ENCODE results near the gene ROBO3. TPM values are rescaled to one million over a fixed set of nuclear protein-coding genes. Genes with fewer than 3 reads are reported as not detected.

ROBO3 gene
- total and polyA plus RNA-seq, 2 donors (not counting 1 experiment from before 2014, with no cell fraction given), result 1.0 to 7.4 TPM

DNA sequence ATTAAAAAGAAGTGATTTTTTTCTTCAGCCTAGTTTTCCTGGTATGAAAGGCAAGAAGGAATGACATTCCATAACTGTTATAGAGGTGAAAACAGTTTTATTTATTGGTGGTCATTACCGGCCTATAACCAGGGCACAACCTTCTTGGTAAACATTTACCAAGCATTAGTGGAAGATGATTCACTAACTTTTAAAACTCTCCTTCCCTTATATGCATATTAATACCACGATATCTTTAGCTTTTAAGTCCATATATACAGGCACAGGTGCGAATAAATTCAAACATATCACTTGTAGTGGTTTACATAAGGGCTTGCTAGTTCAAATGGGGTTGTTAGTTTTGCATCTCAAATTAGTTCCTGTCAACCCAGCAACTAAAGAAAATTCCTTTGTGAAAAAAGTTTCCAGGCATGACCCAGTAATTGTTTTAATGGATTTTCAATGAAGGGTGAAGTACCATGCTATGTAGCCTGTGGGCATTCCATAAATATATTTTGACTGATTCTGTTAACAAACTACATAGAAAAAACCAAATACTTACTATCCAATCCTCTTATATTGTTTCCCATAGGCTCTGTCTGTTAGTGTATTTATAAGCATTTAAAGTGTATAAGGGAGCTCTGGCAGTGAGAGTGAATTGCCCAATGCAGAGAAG, 30.6 kb upstream of the ROBO3 start:
- Mint-ChIP-seq H3K27me3 (peaks cover 44% of the 10 kb centered on the region), H3K4me3 (no peak overlapping the region), H3K27ac (no peak overlapping the region), H3K4me1 (peaks cover 11% of the 10 kb centered on the region), H3K9me3 (ENCODE audit: insufficient read depth) (no peaks in the 10 kb centered on the region)
- no CpG with 5 or more reads among the region's 3 CpGs for whole genome bisulfite sequencing (ENCODE audit: insufficient coverage)
- TF ChIP-seq EZH2 (IDR thresholded peaks at IDR 0.05; ENCODE audit: borderline replicate concordance, insufficient read depth, low read depth, low read length, poor library complexity, severe bottlenecking), result no peak
- TF ChIP-seq, protein P1, sequence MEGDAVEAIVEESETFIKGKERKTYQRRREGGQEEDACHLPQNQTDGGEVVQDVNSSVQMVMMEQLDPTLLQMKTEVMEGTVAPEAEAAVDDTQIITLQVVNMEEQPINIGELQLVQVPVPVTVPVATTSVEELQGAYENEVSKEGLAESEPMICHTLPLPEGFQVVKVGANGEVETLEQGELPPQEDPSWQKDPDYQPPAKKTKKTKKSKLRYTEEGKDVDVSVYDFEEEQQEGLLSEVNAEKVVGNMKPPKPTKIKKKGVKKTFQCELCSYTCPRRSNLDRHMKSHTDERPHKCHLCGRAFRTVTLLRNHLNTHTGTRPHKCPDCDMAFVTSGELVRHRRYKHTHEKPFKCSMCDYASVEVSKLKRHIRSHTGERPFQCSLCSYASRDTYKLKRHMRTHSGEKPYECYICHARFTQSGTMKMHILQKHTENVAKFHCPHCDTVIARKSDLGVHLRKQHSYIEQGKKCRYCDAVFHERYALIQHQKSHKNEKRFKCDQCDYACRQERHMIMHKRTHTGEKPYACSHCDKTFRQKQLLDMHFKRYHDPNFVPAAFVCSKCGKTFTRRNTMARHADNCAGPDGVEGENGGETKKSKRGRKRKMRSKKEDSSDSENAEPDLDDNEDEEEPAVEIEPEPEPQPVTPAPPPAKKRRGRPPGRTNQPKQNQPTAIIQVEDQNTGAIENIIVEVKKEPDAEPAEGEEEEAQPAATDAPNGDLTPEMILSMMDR (IDR thresholded peaks at IDR 0.05), result no peak
- intact Hi-C loops (cut with micrococcal nuclease), result loop anchor here (5.0 kb wide), 2 partner anchors 43 to 417 kb away; no protein-coding TSS in a partner anchor
- no peak for DNase-seq
- H3K4me2 ChIP-seq (replicated peaks; ENCODE audit: low read depth, low read length, poor library complexity, severe bottlenecking), result no peak overlapping the region
- no peaks in the 10 kb centered on the region for H3K36me3 ChIP-seq (replicated peaks in 1 of 2; ENCODE audit: control extremely low read depth in 1 of 2, control insufficient read depth in 1 of 2, extremely low read depth in 1 of 2, insufficient read depth in 2 of 2, low read length in 1 of 2)
- no peak overlapping the region for H3K4me3 ChIP-seq (ENCODE audit: control extremely low read depth in 1 of 5, extremely low read depth in 1 of 5, insufficient read depth in 1 of 5, low read depth in 2 of 5, low read length in 4 of 5)
- no peaks in the 10 kb centered on the region for H3K79me2 ChIP-seq (ENCODE audit: control insufficient read depth, insufficient read depth, low read length)
- ChIA-PET POLR2A (no interaction called here), CTCF (interaction anchor here (1.0 to 10.0 kb wide), 6 partner anchors 34 to 191 kb away, joined by 3 to 155 read pairs (median 3); partner anchors contain the start of genes MSANTD2, SIAE and SPA17)
- peaks cover 19 to 20% of the 10 kb centered on the region in 2 donors for H3K4me1 ChIP-seq (ENCODE audit: control insufficient read depth in 2 of 2, insufficient read depth in 2 of 2, low read length in 2 of 2)
- H3K9me3 ChIP-seq (ENCODE audit: control extremely low read depth in 1 of 3, control insufficient read depth in 2 of 3, insufficient read depth in 1 of 3, low read length in 2 of 3), result no peaks in the 10 kb centered on the region
- H4K20me1 ChIP-seq (ENCODE audit: control insufficient read depth, insufficient read depth, low read length, poor library complexity, severe bottlenecking), result no peaks in the 10 kb centered on the region
- H3K27ac ChIP-seq (ENCODE audit: low read length in 2 of 2), result no peak overlapping the region
- no peak overlapping the region for H2AFZ ChIP-seq (ENCODE audit: insufficient read depth, low read depth, low read length, poor library complexity, severe bottlenecking)
- H3K27me3 ChIP-seq (replicated peaks in 1 of 4; ENCODE audit: control extremely low read depth in 1 of 4, control insufficient read depth in 3 of 4, insufficient read depth in 4 of 4, low read length in 3 of 4), result peaks cover 0 to 29% (median 20%) of the 10 kb centered on the region in 4 experiments
- ATAC-seq (ENCODE audit: low read depth), result no peak
- H3K9ac ChIP-seq (ENCODE audit: low read length), result no peak overlapping the region

DNA sequence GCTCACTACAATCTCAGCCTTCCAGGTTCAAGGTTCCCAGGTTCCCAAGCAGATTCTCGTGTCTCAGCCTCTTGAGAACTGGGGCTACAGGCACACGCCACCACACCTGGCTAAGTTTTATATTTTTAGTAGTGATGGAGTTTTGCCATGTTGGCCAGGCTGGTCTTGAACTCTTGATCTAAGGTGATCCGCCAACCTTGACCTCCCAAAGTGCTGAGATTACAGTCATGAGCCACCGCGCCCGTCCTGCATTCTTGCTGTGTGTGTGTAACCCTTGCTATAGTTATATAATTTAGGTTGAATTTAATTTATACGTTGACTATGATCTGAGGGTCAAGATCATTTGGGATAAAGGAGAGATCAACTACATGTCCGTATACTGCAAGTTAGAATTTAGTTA, 29.3 kb upstream of the ROBO3 start:
- Histone ChIP-seq H3K9ac (ENCODE audit: low read length) (no peak overlapping the region), H3K27me3 (replicated peaks in 1 of 4; ENCODE audit: control extremely low read depth in 1 of 4, control insufficient read depth in 3 of 4, insufficient read depth in 4 of 4, low read length in 3 of 4) (peaks cover 0 to 39% (median 28%) of the 10 kb centered on the region in 4 experiments), H3K4me2 (replicated peaks; ENCODE audit: low read depth, low read length, poor library complexity, severe bottlenecking) (no peak overlapping the region), H3K4me3 (ENCODE audit: control extremely low read depth in 1 of 5, extremely low read depth in 1 of 5, insufficient read depth in 1 of 5, low read depth in 2 of 5, low read length in 4 of 5) (no peak overlapping the region), H3K9me3 (ENCODE audit: control extremely low read depth in 1 of 3, control insufficient read depth in 2 of 3, insufficient read depth in 1 of 3, low read length in 2 of 3) (no peaks in the 10 kb centered on the region), H4K20me1 (ENCODE audit: control insufficient read depth, insufficient read depth, low read length, poor library complexity, severe bottlenecking) (no peaks in the 10 kb centered on the region), H3K79me2 (ENCODE audit: control insufficient read depth, insufficient read depth, low read length) (no peaks in the 10 kb centered on the region), H2AFZ (ENCODE audit: insufficient read depth, low read depth, low read length, poor library complexity, severe bottlenecking) (no peak overlapping the region), H3K36me3 (replicated peaks in 1 of 2; ENCODE audit: control extremely low read depth in 1 of 2, control insufficient read depth in 1 of 2, extremely low read depth in 1 of 2, insufficient read depth in 2 of 2, low read length in 1 of 2) (no peaks in the 10 kb centered on the region), H3K4me1 (ENCODE audit: control insufficient read depth in 2 of 2, insufficient read depth in 2 of 2, low read length in 2 of 2) (peaks cover 24 to 26% of the 10 kb centered on the region in 2 donors), H3K27ac (ENCODE audit: low read length in 2 of 2) (no peak overlapping the region)
- peaks cover 56% of the 10 kb centered on the region for H3K27me3 Mint-ChIP-seq
- intact Hi-C loops (cut with micrococcal nuclease), result loop anchor here (5.0 kb wide), 2 partner anchors 41 to 419 kb away; no protein-coding TSS in a partner anchor
- H3K4me1 Mint-ChIP-seq, result peaks cover 18% of the 10 kb centered on the region
- H3K9me3 Mint-ChIP-seq (ENCODE audit: insufficient read depth), result no peaks in the 10 kb centered on the region
- H3K4me3 Mint-ChIP-seq, result peak overlapping the region; percentile 57
- TF ChIP-seq EZH2 (IDR thresholded peaks at IDR 0.05; ENCODE audit: borderline replicate concordance, insufficient read depth, low read depth, low read length, poor library complexity, severe bottlenecking), result no peak
- TF ChIP-seq, protein P1 (IDR thresholded peaks at IDR 0.05), result no peak
- no peak overlapping the region for H3K27ac Mint-ChIP-seq
- DNase-seq, result no peak
- WGBS (ENCODE audit: insufficient coverage), result 97% methylated on average over 5 of the region's 8 CpGs
- ChIA-PET CTCF (interaction anchor here (0.6 to 10.0 kb wide), 17 partner anchors 23 to 1042 kb away, joined by 3 to 155 read pairs (median 5); partner anchors contain the start of genes MSANTD2, SIAE and SPA17), POLR2A (no interaction called here)
- ATAC-seq (ENCODE audit: low read depth), result no peak
